Activated B cell treated with CpG ODN at 0.5 μM for 24 hours (primary cell): ENCODE results near the gene SMURF2. TPM values are rescaled to one million over a fixed set of nuclear protein-coding genes. Genes with fewer than 3 reads are reported as not detected.
"Not testable (repeated sequence)": the region's sequence is repeated elsewhere in the genome, so short reads cannot be mapped to it uniquely, and the experiment has no call there.

Experiments used
- ATAC-seq: fragments of 200-7000 bp; cut with Tn5 transposase; one replicate; pipeline ENCODE4 v1.10.0; 2021; ENCODE audit warnings: low read depth, mild to moderate bottlenecking, moderate library complexity
- CTCF ChIA-PET: fragments of 350-600 bp; sonication (Branson Sonifier 250); formaldehyde crosslinking; loops from one replicate; lab custom pipeline; 2021; ENCODE audit warnings: antibody characterized with exemption; lab: Charles Lee
- POLR2A ChIA-PET: fragments of 350-600 bp; sonication (Branson Sonifier 250); formaldehyde crosslinking; loops from one replicate; lab custom pipeline; 2021; ENCODE audit warnings: antibody characterized with exemption; lab: Charles Lee
- DNase-seq: peaks from one replicate; pipeline ENCODE4 v3.0.0; 2022
- H3K27ac Mint-ChIP-seq: one replicate; pipeline ENCODE4 v1.8.0; 2020; ENCODE audit warnings: mixed read lengths
- H3K27me3 Mint-ChIP-seq: one replicate; pipeline ENCODE4 v1.8.0; 2021; ENCODE audit warnings: mixed read lengths
- H3K36me3 Mint-ChIP-seq: one replicate; pipeline ENCODE4 v1.8.0; 2021; ENCODE audit warnings: low read depth, mixed read lengths
- H3K4me1 Mint-ChIP-seq: one replicate; pipeline ENCODE4 v1.8.0; 2021; ENCODE audit warnings: mixed read lengths
- H3K4me3 Mint-ChIP-seq: one replicate; pipeline ENCODE4 v1.8.0; 2020; ENCODE audit warnings: mild to moderate bottlenecking, mixed read lengths
- H3K9me3 Mint-ChIP-seq: one replicate; pipeline ENCODE4 v1.8.0; 2020; ENCODE audit warnings: mixed read lengths
- intact Hi-C: fragments of 100-400 bp; cut with micrococcal nuclease; formaldehyde crosslinking; loops from one replicate; pipeline ENCODE4 v1.15.1; 2024
- total RNA-seq: library from RNA; stranded (reverse); gene quantifications from 2 replicates; pipeline ENCODE4 v1.2.3, GENCODE V29; 2022
- TF ChIP-seq, protein P1 (sequence below): fragments of 200-600 bp; IDR thresholded peaks from one replicate; pipeline ENCODE4 v1.8.0; 2022; ENCODE audit warnings: antibody characterized with exemption, mild to moderate bottlenecking

SMURF2 gene
- total RNA-seq, 1 donor from 2014 or later, result 23.0 TPM

DNA sequence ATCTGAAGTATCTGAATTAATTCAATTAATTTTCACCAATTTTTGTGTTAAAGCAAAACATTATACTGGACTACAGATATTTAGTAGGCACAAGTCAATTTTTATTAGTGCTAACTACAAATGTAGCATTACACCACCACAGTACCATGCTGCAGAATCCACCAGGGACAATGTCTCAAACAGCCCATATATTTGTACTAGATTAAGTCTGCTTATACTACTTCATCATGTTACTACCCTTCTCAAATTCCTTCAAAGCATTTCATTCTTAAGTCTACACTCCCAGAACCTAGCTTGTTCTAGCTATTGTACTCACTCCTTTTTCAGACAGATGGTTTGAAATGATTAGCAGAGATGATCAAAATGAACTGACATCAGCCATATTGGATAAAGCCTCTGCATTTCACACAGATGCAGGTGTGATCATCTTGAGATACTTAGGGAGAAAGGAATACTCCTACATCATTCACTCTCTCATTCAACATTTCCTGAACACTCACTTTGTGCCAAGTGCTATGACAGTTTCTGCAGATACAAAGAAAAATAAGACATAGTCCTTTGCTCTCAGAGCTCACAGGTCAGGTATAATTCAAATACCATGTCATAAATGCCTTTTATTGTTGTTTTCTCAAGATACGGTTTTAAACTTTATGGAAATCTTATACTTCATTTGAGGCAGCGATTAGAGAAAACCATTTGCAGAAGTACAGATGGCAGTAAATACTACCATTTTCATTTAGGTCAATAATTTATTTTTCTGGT is 47.7 kb downstream of the SMURF2 start:
- peaks cover 44% of the 10 kb centered on the region for H3K4me1 Mint-ChIP-seq
- ATAC-seq (no peak), DNase-seq (no peak)
- no peak overlapping the region for H3K4me3 Mint-ChIP-seq
- ChIA-PET POLR2A (no interaction called here), CTCF (interaction anchor here (0.6 kb wide), 1 partner anchor 17 kb away, joined by 3 read pairs; no protein-coding TSS in a partner anchor)
- TF ChIP-seq, protein P1, sequence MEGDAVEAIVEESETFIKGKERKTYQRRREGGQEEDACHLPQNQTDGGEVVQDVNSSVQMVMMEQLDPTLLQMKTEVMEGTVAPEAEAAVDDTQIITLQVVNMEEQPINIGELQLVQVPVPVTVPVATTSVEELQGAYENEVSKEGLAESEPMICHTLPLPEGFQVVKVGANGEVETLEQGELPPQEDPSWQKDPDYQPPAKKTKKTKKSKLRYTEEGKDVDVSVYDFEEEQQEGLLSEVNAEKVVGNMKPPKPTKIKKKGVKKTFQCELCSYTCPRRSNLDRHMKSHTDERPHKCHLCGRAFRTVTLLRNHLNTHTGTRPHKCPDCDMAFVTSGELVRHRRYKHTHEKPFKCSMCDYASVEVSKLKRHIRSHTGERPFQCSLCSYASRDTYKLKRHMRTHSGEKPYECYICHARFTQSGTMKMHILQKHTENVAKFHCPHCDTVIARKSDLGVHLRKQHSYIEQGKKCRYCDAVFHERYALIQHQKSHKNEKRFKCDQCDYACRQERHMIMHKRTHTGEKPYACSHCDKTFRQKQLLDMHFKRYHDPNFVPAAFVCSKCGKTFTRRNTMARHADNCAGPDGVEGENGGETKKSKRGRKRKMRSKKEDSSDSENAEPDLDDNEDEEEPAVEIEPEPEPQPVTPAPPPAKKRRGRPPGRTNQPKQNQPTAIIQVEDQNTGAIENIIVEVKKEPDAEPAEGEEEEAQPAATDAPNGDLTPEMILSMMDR, result no peak
- no peaks in the 10 kb centered on the region for H3K9me3 Mint-ChIP-seq
- intact Hi-C loops, result no loop called here
- H3K36me3 Mint-ChIP-seq, result no peaks in the 10 kb centered on the region
- no peak overlapping the region for H3K27ac Mint-ChIP-seq
- no peaks in the 10 kb centered on the region for H3K27me3 Mint-ChIP-seq

DNA sequence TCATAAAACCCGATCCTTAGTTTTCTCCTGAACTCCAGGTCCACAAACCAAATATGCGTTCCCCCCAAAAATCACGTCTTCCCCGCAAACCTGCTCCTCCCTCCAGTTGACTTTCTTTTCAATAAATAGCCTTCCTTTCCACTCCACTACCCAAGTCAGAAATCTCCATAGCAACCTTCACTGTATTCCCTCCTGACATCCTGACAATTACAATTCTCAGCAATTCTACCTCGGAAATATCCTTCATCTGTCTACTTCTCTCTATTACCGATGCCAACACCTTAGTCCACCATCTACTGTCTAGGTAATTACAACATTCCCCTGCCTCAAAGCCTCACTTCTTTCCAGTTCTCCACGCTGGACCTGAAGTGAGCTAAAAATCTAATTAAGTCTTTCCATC is 50.7 kb downstream of the SMURF2 start:
- ChIA-PET CTCF (no interaction called here), POLR2A (no interaction called here)
- H3K36me3 Mint-ChIP-seq, result no peaks in the 10 kb centered on the region
- no peaks in the 10 kb centered on the region for H3K27me3 Mint-ChIP-seq
- H3K9me3 Mint-ChIP-seq, result no peaks in the 10 kb centered on the region
- intact Hi-C loops, result no loop called here
- no peak overlapping the region for H3K27ac Mint-ChIP-seq
- DNase-seq, result no peak
- H3K4me3 Mint-ChIP-seq, result no peak overlapping the region
- H3K4me1 Mint-ChIP-seq, result peaks cover 43% of the 10 kb centered on the region
- no peak for ATAC-seq
- TF ChIP-seq, protein P1, result no peak

DNA sequence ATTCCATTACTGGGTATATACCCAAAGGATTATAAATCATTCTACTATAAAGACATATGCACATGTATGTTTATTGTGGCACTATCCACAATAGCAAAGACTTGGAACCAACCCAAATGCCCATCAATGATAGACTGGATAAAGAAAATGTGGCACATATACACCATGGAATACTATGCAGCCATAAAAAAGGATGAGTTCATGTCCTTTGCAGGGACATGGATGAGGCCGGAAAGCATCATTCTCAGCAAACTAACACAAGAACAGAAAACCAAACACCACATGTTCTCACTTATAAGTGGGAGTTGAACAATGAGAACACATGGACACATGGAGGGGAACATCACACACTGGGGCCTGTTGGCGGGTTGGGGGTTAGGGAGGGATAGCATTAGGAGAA is 51.9 kb downstream of the SMURF2 start:
- CTCF ChIA-PET, POLR2A ChIA-PET, DNase-seq, H3K9me3 Mint-ChIP-seq, H3K27ac Mint-ChIP-seq, ATAC-seq, H3K27me3 Mint-ChIP-seq, H3K4me3 Mint-ChIP-seq, intact Hi-C loops, H3K36me3 Mint-ChIP-seq: not testable (repeated sequence)
- peaks cover 38% of the 10 kb centered on the region for H3K4me1 Mint-ChIP-seq

DNA sequence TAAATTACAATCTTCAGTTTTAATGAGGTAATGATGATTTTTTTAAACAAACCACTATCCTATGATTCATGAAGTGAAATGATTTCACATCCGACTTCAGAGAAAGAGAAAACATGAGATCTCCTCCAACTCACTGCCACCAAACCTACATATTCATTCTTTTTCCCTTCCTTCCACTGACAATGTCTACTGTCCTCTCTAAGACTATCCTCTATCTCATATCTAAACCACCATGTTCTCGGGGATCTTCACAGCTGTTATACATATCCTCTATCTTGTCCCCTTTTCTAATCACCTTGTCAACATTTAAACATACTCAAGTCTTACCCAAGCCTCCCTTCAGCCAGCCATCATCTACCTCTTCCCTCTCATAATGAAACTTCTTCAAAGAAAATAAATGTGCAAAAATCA is 53.5 kb downstream of the SMURF2 start:
- ChIA-PET POLR2A (no interaction called here), CTCF (no interaction called here)
- ATAC-seq (no peak), DNase-seq (no peak)
- intact Hi-C loops, result no loop called here
- TF ChIP-seq, protein P1, result no peak
- Mint-ChIP-seq H3K27me3 (no peaks in the 10 kb centered on the region), H3K4me1 (peaks cover 22% of the 10 kb centered on the region), H3K4me3 (no peak overlapping the region), H3K27ac (no peak overlapping the region), H3K36me3 (peaks cover 2% of the 10 kb centered on the region), H3K9me3 (no peaks in the 10 kb centered on the region)

DNA sequence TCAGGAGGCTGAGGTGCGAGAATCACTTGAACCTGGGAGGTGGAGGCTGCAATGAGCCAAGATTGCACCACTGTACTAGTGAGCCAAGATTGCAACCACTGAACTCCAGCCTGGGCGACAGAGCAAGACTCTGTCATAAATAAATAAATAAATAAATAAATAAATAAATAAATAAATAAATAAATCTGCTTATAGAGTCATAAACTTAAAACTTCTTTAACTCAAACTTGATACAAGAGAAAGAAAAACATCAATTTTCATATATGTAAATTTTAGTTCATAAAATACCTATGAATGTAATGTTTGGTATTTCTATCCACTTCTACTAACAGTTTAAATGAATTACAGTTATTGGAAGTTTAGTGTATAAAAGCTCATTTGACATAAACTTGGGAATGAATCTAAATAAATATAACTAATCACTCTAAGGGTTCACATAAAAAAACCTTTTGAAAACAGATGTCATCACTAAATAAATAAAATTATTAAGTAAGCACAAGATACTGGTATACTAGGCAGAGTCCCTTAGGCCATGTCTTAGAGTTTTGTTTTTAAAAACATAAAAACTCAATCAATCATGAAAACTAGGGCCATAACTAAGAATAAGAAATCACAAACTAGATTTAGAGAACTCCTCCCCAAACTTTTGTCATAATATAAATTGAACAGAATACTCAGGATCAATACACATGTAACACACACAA is 54.1 kb downstream of the SMURF2 start:
- Mint-ChIP-seq H3K36me3 (peaks cover 2% of the 10 kb centered on the region), H3K27ac (no peak overlapping the region), H3K9me3 (no peaks in the 10 kb centered on the region), H3K27me3 (no peaks in the 10 kb centered on the region), H3K4me3 (no peak overlapping the region), H3K4me1 (peaks cover 17% of the 10 kb centered on the region)
- TF ChIP-seq, protein P1, result no peak
- POLR2A ChIA-PET, result no interaction called here
- DNase-seq, result no peak
- intact Hi-C loops, result no loop called here
- CTCF ChIA-PET, result no interaction called here
- ATAC-seq, result no peak

DNA sequence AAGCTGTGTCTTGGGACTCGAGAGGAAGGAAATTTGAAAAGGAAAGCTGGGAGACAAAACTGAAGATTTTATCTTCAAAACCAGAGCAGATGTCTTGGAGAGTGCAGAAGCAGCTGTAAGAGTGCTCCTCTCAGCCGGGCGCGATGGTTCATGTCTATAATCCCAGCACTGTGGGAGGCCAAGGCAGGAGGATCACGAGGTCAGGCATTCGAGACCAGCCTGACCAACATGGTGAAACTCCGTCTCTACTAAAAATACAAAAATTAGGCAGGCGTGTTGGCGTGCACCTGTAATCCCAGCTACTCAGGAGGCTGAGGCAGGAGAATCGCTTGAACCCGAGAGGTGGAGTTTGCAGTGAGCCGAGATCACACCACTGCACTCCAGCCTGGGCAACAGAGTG is 57.6 kb downstream of the SMURF2 start:
- H3K4me3 Mint-ChIP-seq, H3K27ac Mint-ChIP-seq, ATAC-seq, CTCF ChIA-PET, H3K9me3 Mint-ChIP-seq, H3K36me3 Mint-ChIP-seq, H3K27me3 Mint-ChIP-seq, DNase-seq, POLR2A ChIA-PET, intact Hi-C loops: not testable (repeated sequence)
- peaks cover 25% of the 10 kb centered on the region for H3K4me1 Mint-ChIP-seq
